ENCODE data around the gene LAIR2. TPM values are rescaled to one million over a fixed set of nuclear protein-coding genes. Genes with fewer than 3 reads are reported as not detected.

Gene LAIR2
- total RNA-seq, 4 donors from 2014 or later: not detected

- Histone ChIP-seq H3K36me3 (peaks cover 22 to 45% (median 31%) of the 10 kb centered on the region in 3 donors), H3K27ac (peak overlapping the region; percentile 95 to 100 (median 100)), H3K4me1 (peaks cover 14 to 65% (median 27%) of the 10 kb centered on the region in 3 donors), H3K9me3 (no peaks in the 10 kb centered on the region), H3K27me3 (no peaks in the 10 kb centered on the region), H3K4me3 (peak overlapping the region; percentile 61 to 84 (median 73))
- DNase-seq: no peak
- WGBS, 2 donors: 13 to 53% methylated on average over 3 to 4 of the region's 91 CpGs
- TF ChIP-seq, protein P1, sequence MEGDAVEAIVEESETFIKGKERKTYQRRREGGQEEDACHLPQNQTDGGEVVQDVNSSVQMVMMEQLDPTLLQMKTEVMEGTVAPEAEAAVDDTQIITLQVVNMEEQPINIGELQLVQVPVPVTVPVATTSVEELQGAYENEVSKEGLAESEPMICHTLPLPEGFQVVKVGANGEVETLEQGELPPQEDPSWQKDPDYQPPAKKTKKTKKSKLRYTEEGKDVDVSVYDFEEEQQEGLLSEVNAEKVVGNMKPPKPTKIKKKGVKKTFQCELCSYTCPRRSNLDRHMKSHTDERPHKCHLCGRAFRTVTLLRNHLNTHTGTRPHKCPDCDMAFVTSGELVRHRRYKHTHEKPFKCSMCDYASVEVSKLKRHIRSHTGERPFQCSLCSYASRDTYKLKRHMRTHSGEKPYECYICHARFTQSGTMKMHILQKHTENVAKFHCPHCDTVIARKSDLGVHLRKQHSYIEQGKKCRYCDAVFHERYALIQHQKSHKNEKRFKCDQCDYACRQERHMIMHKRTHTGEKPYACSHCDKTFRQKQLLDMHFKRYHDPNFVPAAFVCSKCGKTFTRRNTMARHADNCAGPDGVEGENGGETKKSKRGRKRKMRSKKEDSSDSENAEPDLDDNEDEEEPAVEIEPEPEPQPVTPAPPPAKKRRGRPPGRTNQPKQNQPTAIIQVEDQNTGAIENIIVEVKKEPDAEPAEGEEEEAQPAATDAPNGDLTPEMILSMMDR (IDR thresholded peaks at IDR 0.05): peak in 3 of 6 experiments; percentile 7 to 38 (median 21)
- TF ChIP-seq POLR2A (IDR thresholded peaks at IDR 0.05): no peak
- intact Hi-C loops (cut with DNase I): no loop called here
Measured at GRCh38 chr19:54462655-54463530, 39.7 kb upstream of the LAIR2 start.

- Histone ChIP-seq H3K9me3 (no peaks in the 10 kb centered on the region), H3K36me3 (peaks cover 15 to 38% (median 24%) of the 10 kb centered on the region in 3 donors), H3K4me1 (peaks cover 14 to 67% (median 27%) of the 10 kb centered on the region in 3 donors), H3K27ac (peak within 1 kb of the TSS; percentile 95 to 100 (median 100)), H3K27me3 (no peaks in the 10 kb centered on the region), H3K4me3 (peak within 1 kb of the TSS; percentile 61 to 84 (median 73))
- WGBS, 2 donors: 0 to 2% methylated on average over 11 to 19 of the region's 41 CpGs
- intact Hi-C loops (cut with DNase I): no loop called here
- peak; percentile 100 for DNase-seq
- TF ChIP-seq, protein P1 (IDR thresholded peaks at IDR 0.05): no peak
- peak in 3 of 4 donors; percentile 86 to 93 (median 92) for TF ChIP-seq POLR2A (IDR thresholded peaks at IDR 0.05)
Measured at GRCh38 chr19:54463531-54464043, 39.0 kb upstream of the LAIR2 start, which contains the start of gene LENG9. Gene LENG9, minus strand, starts transcription at chr19:54463778. Its CDS starts 252 bp downstream, at chr19:54463526.

GRCh38 chr19:54464044-54464629, 38.5 kb upstream of the LAIR2 start:
- Histone ChIP-seq H3K4me1 (peaks cover 16 to 70% (median 27%) of the 10 kb centered on the region in 3 donors), H3K27ac (peak overlapping the region; percentile 95 to 100 (median 100)), H3K4me3 (peak overlapping the region; percentile 56 to 84 (median 68)), H3K36me3 (peaks cover 11 to 32% (median 19%) of the 10 kb centered on the region in 3 donors), H3K27me3 (peaks cover 0 to under 1% (median 0%) of the 10 kb centered on the region in 4 donors), H3K9me3 (no peaks in the 10 kb centered on the region)
- intact Hi-C loops (cut with DNase I): no loop called here
- TF ChIP-seq, protein P1 (IDR thresholded peaks at IDR 0.05): no peak
- TF ChIP-seq POLR2A (IDR thresholded peaks at IDR 0.05): no peak
- WGBS, 2 donors: 0 to 1% methylated on average over 18 to 22 of the region's 26 CpGs
- peak; percentile 100 for DNase-seq

DNA sequence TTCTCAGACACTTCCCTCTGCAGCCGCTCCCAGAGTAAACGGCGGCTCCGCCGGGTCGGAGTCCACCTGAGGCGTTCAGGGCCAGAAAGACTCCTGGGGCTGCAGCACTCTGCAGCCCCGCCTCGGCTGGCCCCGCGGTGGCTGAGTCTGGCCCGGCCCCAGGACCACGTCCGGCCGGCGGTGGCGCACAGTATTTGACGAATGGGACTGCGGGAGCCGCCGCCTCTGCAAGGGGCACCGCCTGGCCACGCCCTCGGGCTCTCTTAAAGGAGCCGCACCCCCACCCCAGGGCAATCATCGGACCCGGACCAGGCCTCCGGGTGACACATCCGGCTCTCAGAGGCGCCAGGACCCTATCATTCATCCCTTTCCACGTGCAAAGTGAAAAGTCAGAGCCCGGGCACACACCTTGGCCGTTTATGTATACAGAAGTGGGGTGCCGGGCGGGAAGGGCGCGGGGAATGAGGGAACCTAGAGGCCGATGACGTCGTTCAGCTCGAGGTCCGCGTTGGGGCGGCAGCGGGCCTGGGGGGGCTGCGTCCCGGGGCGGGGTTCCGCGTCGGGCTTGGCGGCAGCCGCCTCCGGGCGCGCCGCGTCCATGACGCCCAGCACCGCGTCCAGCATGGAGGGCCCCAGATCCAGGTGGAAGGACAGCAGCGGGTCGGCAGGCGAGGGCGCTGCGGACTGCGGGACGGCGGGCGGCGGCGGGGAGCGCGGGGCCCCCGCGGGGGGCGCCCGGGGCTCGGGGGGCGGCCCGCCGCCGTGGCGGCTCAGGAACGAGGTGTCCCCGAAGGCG, 37.8 kb upstream of the LAIR2 start:
- Histone ChIP-seq H3K4me3 (peak overlapping the region; percentile 56 to 84 (median 68)), H3K4me1 (peaks cover 23 to 70% (median 28%) of the 10 kb centered on the region in 3 donors), H3K36me3 (peaks cover 11 to 25% (median 14%) of the 10 kb centered on the region in 3 donors), H3K9me3 (no peaks in the 10 kb centered on the region), H3K27me3 (peaks cover 0 to 8% (median 0%) of the 10 kb centered on the region in 4 donors), H3K27ac (peak overlapping the region; percentile 95 to 100 (median 100))
- DNase-seq: peak; percentile 77
- whole genome bisulfite sequencing, 2 donors: 0% methylated on average over 7 of the region's 87 CpGs; no CpG with 5 or more reads in 1 of the 2 donors
- intact Hi-C loops (cut with DNase I): no loop called here
- TF ChIP-seq POLR2A (IDR thresholded peaks at IDR 0.05): peak in 2 of 4 donors; percentile 11 to 64
- TF ChIP-seq, protein P1 (IDR thresholded peaks at IDR 0.05): peak in 3 of 6 experiments; percentile 18 to 22 (median 20)
